Pulmonary artery endothelial cell (primary cell): ENCODE measurements around the gene MFAP2. TPM values are rescaled to one million over a fixed set of nuclear protein-coding genes. Genes with fewer than 3 reads are reported as not detected.

ENCODE experiments used
- DNase-seq: peaks from one replicate; pipeline ENCODE4 v3.0.0-alpha.2; 2011; ENCODE audit warnings: low read depth, low spot score
- total RNA-seq: library from RNA; depleted of rRNA; stranded (reverse); fragments of >200 nt; gene quantifications from 2 replicates; pipeline ENCODE4 v1.2.3, GENCODE V29; 2014

Gene MFAP2
- total RNA-seq, 1 donor from 2014 or later, result 13.7 TPM

- DNase-seq, result no peak
Measured at GRCh38 chr1:17008208-17008855, 27.9 kb upstream of the MFAP2 start.

- DNase-seq, result no peak
Measured at GRCh38 chr1:17007121-17007520, 26.7 kb upstream of the MFAP2 start.

- no peak for DNase-seq
Measured at GRCh38 chr1:17005365-17005740, 24.9 kb upstream of the MFAP2 start.

DNA sequence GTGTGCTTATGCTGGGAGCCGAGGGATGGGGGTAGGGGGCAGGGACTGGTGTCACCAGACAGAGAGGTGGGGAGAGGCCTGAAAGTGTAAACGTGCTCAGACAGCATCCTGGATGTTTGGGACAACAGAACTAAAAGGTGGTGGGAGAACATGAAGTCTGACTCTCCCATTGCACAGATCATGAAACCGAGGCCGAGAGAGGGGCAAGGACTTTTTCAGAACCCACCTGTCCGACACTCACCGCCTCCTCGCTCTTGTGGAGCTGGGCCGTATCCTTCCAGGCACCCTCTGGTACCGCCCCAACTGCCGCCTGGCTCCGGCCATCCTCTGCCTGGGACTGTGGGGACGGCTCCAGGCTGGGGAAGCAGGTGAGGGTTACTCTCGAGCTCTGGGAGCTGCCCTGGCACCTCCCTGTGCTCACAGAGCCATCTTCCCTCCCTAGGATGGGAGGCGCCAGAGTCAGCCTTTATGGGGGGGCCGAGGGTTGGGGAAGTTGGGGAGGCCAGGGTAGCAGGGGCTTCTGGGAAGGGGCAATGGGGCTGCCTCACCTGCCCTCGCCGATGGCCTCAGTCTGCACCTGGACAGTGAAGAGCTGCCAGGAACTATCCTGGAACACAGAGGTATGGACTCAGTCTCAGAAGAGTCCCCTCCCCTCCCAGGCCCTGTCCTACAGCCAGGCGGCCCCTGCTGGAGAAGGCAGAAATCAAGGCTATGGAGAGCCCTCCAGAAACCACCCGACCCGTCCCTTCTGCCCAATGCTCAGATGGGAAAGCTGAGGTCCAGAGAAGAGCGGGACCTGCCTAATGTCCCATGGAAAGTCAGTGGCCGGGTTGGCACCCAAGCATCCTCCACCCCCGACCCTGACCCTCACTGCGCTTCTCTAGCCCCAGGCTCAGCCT is 24.3 kb upstream of the MFAP2 start:
- no peak for DNase-seq

DNA sequence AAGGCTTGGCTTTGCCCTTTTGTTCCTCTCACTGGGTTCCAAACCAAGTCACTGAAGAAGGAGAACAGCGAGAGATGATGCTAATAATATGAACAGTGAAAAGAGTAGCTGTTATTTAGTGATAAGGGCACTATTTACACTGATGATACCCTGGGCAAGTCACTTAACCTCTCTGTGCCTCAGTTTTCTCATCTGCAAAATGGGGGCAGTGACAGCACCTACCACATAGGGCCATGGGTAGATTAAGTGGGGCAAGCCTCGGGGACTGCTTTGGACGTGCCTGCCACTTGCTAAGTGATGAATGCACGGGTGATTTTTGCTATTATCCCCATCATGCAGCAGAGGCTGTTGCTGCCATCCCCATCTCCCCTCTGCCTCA is 22.1 kb upstream of the MFAP2 start:
- DNase-seq, result no peak

DNA sequence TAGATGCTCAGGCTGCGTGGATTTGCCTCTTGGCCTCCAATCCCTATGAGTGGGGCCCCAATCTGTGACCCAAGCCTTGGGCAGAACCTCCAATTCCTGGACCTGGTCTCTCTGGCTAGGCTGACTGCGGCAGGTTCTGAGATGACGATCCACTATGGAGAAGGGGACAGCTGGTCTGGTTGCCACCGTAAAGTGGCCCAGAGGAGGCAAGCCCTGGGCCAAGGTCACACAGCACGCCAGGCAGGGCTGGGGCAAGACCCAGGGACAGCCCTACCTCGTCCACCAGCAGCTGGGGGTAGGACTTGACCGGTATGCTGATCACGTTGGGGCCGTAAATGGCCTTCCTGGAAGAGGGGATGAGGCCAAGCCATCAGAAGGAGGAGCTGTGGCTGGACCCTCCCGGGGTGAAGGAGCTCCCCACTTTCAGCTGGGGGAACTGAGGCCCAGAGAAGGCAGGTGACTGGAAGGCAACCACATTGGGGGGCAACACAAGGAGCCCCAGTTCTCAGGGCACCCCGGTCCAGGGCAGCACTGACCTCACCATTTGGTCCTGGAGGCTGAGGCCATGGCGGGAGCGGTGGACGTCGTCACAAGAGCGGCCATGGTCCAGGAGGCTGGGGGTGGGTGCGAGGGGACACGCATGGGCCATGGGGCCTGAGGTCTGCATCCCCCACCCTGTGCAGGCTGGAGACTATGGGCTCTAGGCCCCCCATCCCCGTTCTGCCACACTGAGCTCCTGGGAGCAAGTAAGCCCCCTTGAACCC is 21.5 kb upstream of the MFAP2 start:
- DNase-seq, result no peak

DNA sequence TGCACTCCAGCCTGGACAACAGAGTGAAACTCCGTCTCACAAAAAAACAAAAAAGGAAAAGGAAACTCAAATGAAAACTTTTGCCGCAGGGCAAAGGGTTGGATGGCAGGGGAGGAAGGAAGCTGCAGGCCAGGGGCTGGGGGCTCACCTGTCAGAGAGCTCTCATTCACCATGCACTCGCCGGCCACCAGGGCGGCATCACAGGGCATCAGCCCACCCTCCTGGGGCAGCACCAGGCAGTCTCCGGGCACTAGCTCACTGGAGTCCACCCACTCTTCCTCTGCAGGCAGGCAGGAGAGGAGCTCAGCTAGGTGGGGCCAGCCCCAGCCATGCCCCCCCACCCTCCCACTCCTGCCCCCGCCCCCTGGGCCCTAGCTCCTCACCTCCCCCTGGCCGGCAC is 19.4 kb upstream of the MFAP2 start:
- DNase-seq, result no peak

DNA sequence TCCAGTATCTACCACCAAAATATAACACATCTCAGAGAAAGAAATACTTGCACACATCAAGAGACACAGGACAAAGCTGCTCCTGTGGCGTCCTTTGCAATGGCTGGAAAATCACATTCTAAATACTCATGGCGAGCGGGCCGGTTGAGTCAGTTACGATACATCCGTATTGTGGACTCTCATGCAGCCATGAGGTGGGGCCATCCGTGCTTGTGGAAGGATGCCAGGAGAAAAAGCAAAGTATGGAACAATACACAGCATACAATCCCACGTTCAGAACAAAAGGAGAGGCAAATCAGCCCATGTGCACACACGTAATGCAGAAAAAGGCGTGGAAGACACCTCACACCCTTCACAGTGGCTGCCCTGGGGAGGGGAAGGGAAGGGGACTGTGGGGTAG is 18.2 kb upstream of the MFAP2 start:
- DNase-seq, result no peak

DNA sequence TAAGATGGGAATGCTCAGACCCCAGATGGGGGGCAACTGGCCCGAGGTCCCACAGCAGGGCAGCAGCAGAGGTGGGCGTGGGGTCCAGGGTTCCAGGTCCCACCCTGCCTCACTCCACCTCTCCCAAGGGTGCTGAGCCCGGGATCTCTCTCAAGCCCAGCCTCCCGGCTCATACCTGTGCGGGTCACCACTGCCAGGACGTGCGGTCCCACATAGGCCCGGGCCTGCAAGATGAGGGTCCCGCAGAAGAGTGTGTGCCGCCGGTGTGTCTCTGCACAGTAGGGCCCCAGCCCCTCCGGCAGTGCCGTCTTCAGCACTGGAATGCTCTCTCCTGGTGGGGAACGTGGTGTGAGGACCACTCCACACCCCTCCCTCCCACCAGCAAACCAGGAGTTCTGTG is 16.4 kb upstream of the MFAP2 start:
- DNase-seq, result no peak

- DNase-seq, result no peak
Measured at GRCh38 chr1:16993521-16994038, 13.2 kb upstream of the MFAP2 start.

DNA sequence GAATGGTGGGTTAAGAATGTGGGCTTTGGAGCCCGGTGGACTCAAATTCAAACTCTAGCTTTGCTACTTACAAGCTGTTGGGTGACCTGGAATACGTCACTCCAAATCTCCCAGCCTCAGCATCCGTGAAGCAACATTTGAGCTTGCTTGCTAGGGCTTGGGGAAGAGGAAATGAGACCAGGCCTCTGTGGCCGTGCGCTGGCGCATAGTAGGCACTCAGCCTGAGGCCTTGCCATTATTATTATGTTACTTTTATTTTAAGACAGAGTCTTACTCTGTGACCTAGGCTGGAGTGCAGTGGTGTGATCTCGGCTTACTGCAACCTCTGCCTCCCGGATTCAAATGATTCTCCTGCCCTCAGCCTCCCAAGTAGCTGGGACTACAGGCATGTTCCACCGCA is 12.3 kb upstream of the MFAP2 start:
- DNase-seq, result no peak

DNA sequence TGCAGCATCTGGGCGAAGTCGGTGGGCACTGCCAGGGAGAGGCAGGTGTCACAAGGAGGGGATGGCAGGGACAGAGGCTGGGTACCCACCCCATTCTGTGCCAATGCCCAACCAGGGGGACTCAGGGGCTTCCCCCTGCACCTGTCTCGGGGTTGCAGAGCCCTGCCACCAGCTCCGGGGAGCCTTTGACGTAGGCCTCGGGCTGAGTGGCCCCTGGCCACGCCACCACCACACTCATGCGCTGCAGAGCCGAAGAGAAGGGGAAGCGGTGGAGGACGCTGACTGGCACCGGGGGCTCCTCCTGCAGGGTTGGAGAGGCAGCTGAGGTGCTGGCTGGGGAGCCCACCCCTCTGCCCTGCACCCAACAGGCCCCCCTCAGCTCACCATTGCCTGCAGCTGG is 11.7 kb upstream of the MFAP2 start:
- DNase-seq, result no peak

GRCh38 chr1:16991571-16991970 is 11.2 kb upstream of the MFAP2 start:
- no peak for DNase-seq

GRCh38 chr1:16989676-16990391 is 9.4 kb upstream of the MFAP2 start:
- DNase-seq, result no peak

DNA sequence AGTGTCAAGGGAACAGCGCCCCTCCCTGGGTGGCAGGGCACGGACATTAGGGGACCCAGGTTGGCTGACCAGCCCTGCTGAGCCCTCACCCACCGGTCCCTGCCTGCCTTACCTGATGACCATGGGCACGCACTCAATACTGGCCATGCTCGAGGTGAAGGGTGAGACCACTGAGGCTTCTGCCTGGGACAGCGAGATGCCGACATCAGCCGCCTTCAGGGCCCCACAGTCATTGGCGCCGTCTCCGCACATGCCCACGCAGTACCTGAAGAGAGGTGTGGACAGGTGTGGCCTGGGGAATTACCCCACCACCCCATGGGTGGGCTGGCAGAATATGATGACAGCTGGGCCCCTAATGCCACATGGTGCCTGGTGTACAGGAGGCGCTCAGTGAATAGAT is 7.8 kb upstream of the MFAP2 start:
- DNase-seq, result no peak

- DNase-seq, result no peak
Measured at GRCh38 chr1:16986962-16987361, 6.5 kb upstream of the MFAP2 start.

DNA sequence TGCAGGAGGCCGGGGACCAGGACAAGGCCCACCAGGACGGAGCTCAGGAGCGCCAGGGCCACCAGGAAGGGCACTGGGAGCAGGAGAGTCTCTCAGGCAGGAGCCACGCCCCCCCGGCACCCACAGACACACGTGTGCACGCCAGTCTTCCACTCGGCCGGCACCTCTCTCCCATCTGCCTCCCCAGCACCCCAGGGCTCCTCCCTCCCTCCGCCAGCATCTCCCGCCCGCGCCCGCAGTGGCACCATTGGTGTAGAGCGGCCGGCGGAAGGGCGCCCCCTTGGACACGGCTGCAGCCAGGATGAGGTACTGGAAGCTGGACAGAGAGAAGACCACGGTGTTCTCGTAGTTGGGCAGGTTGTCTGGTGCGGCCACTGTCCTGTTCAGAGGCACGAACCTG is 6.1 kb upstream of the MFAP2 start:
- no peak for DNase-seq

GRCh38 chr1:16986113-16986512 is 5.7 kb upstream of the MFAP2 start:
- no peak for DNase-seq

GRCh38 chr1:16984717-16985116 is 4.3 kb upstream of the MFAP2 start:
- peak; percentile 85 for DNase-seq

- DNase-seq, result no peak
Measured at GRCh38 chr1:16983649-16984048, 3.2 kb upstream of the MFAP2 start.

DNA sequence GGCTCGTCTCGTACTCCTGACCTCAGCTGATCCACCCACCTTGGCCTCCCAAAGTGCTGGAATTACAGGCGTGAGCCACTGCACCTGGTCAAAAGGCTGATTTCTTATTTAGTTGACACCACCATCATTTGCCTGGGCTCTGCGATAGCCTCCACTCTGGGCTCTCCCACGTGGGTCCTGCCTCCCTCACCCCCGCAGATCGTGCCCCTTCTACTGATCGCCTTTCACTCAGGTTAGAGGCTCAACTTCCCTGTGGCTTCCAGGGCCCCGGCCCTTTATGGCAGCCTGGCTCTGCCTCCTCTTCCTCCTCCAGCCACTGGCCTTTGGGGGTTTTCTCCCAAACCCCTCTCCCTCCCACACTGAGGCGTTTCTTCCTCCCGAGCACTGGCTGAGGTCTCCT is 2.5 kb upstream of the MFAP2 start:
- DNase-seq, result no peak
